ENCODE results near the gene CFAP221.

CFAP221 gene

GRCh38 chr2:119647440-119648169, 103.4 kb downstream of the CFAP221 start:
- DNase-seq = no peak

GRCh38 chr2:119649364-119649917, 105.2 kb downstream of the CFAP221 start:
- no peak for DNase-seq

GRCh38 chr2:119650206-119650605, 106.0 kb downstream of the CFAP221 start:
- DNase-seq = no peak

GRCh38 chr2:119650846-119651370, 106.7 kb downstream of the CFAP221 start:
- no peak for DNase-seq

GRCh38 chr2:119657466-119658145, 113.4 kb downstream of the CFAP221 start:
- DNase-seq = no peak

- peak; percentile 36 for DNase-seq
These were observed 115.5 kb downstream of the CFAP221 start for GRCh38 chr2:119659601-119660342.

- no peak for DNase-seq
These were observed 116.1 kb downstream of the CFAP221 start for GRCh38 chr2:119660343-119660658.

GRCh38 chr2:119662297-119662696, 118.0 kb downstream of the CFAP221 start:
- no peak for DNase-seq

GRCh38 chr2:119668546-119668945, 124.3 kb downstream of the CFAP221 start:
- no peak for DNase-seq

GRCh38 chr2:119671016-119671415, 126.8 kb downstream of the CFAP221 start:
- no peak for DNase-seq

GRCh38 chr2:119671752-119672151, 127.5 kb downstream of the CFAP221 start:
- DNase-seq = no peak

- no peak for DNase-seq
These were observed 128.1 kb downstream of the CFAP221 start for GRCh38 chr2:119672161-119672862.

- DNase-seq = no peak
These were observed 129.5 kb downstream of the CFAP221 start for GRCh38 chr2:119673796-119674195.

- DNase-seq = no peak
These were observed 130.7 kb downstream of the CFAP221 start for GRCh38 chr2:119674711-119675500.

GRCh38 chr2:119678021-119678656, 133.9 kb downstream of the CFAP221 start:
- DNase-seq = peak; percentile 25

GRCh38 chr2:119679526-119679837, 135.2 kb downstream of the CFAP221 start:
- no peak for DNase-seq

GRCh38 chr2:119679846-119680245, 135.6 kb downstream of the CFAP221 start:
- no peak for DNase-seq

- DNase-seq = no peak
These were observed 136.4 kb downstream of the CFAP221 start for GRCh38 chr2:119680457-119681202.

GRCh38 chr2:119681203-119681867, 137.1 kb downstream of the CFAP221 start:
- DNase-seq = no peak

- no peak for DNase-seq
These were observed 137.6 kb downstream of the CFAP221 start for GRCh38 chr2:119681868-119682220.

Measured in activated naive CD4-positive, alpha-beta T cell treated with Interleukin-2 at 50 U/mL for 16 hours (primary cell).